GM12878 (cell line): ENCODE results near the gene MEGF6. TPM values are rescaled to one million over a fixed set of nuclear protein-coding genes. Genes with fewer than 3 reads are reported as not detected.

Experiments
- ATAC-seq: fragments of 200-7000 bp; cut with Tn5 transposase; 3 replicates; pipeline ENCODE4 v1.9.1; 2020; ENCODE audit warnings: mild to moderate bottlenecking, moderate library complexity
- BruUV-seq: library from RNA; stranded (reverse); fragments of 400-500 nt; replicated peaks from 2 replicates; lab custom pipeline; 2021; lab: Mats Ljungman, UMichigan
- CTCF ChIA-PET: fragments of 300-600 bp; sonication (Branson Sonifier 250); formaldehyde crosslinking; extraction: SDS; loops from one replicate; lab custom pipeline; 2021; ENCODE audit warnings: inconsistent platforms; lab: Yijun Ruan, JAX
- POLR2A ChIA-PET: fragments of 350-600 bp; formaldehyde crosslinking; extraction: SDS; loops from one replicate; lab custom pipeline; 2021; ENCODE audit warnings: inconsistent platforms; lab: Charles Lee
- RAD21 ChIA-PET: fragments of 300-600 bp; sonication (Branson Sonifier 250); formaldehyde crosslinking; loops from one replicate; lab custom pipeline; 2023; ENCODE audit warnings: antibody characterized with exemption; ENCODE audit not compliant: unreplicated experiment; lab: Charles Lee
- SMC1A ChIA-PET: fragments of 300-600 bp; sonication (Branson Sonifier 250); formaldehyde crosslinking; loops from one replicate; lab custom pipeline; 2023; ENCODE audit not compliant: unreplicated experiment, uncharacterized antibody; lab: Charles Lee
- DNase-seq: peaks from one replicate; pipeline ENCODE4 v3.0.0-alpha.2; 2011; ENCODE audit warnings: low read depth, low spot score
- FAIRE-seq: peaks from 3 replicates; lab custom pipeline; 2011; peaks lifted over from hg19 to GRCh38; lab: Jason Lieb, UNC
- H2AFZ ChIP-seq: 2 replicates; pipeline ENCODE4 v1.6.0; 2011; ENCODE audit warnings: low read depth, low read length, control low read depth; ENCODE audit not compliant: control insufficient read depth
- H3K27ac ChIP-seq: 2 replicates; pipeline ENCODE4 v1.5.1; 2011; ENCODE audit warnings: control low read depth; ENCODE audit not compliant: control insufficient read depth, insufficient read depth
- H3K27me3 ChIP-seq, 2 experiments: replicated peaks in 1 of 2; 2 replicates each; pipeline versions ENCODE4 v1.6.0 to v1.6.1; 2011; ENCODE audit warnings: low read length in 1 of 2; ENCODE audit not compliant: control insufficient read depth in 2 of 2, insufficient read depth in 2 of 2
- H3K36me3 ChIP-seq, 2 experiments: 2 replicates each; pipeline ENCODE4 v1.5.1; 2011; ENCODE audit warnings: low read length in 1 of 2; ENCODE audit not compliant: control insufficient read depth in 2 of 2, insufficient read depth in 2 of 2
- H3K4me1 ChIP-seq: 2 replicates; pipeline ENCODE4 v1.6.1; 2011; ENCODE audit warnings: mild to moderate bottlenecking, low read length, moderate library complexity, mixed read lengths; ENCODE audit not compliant: control insufficient read depth, insufficient read depth
- H3K4me2 ChIP-seq: 2 replicates; pipeline ENCODE4 v1.6.0; 2011; ENCODE audit warnings: control low read depth; ENCODE audit not compliant: control insufficient read depth, insufficient read depth
- H3K4me3 ChIP-seq: fragments of 200-600 bp; sonication (generic); 2 replicates; pipeline ENCODE4 v1.5.1; 2016
- H3K79me2 ChIP-seq: 2 replicates; pipeline ENCODE4 v1.6.0; 2011; ENCODE audit warnings: low read length; ENCODE audit not compliant: control insufficient read depth, insufficient read depth
- H3K9ac ChIP-seq: 2 replicates; pipeline ENCODE4 v1.8.0; 2011; ENCODE audit warnings: low read length, control low read depth, mixed read lengths; ENCODE audit not compliant: control insufficient read depth, insufficient read depth
- H3K9me3 ChIP-seq: replicated peaks from 3 replicates; pipeline ENCODE4 v1.5.1; 2011; ENCODE audit warnings: mild to moderate bottlenecking, low read length; ENCODE audit not compliant: control insufficient read depth, insufficient read depth
- H4K20me1 ChIP-seq: 2 replicates; pipeline ENCODE4 v1.6.0; 2011; ENCODE audit not compliant: control insufficient read depth, insufficient read depth
- CREM ChIP-seq: IDR thresholded peaks from 2 replicates; pipeline ENCODE4 v1.6.1; 2014; ENCODE audit warnings: antibody characterized with exemption, low read depth
- EZH2 ChIP-seq: IDR thresholded peaks from 2 replicates; pipeline ENCODE4 v1.6.1; 2012; ENCODE audit warnings: low read depth, mild to moderate bottlenecking, control low read depth, inconsistent platforms, low read length, borderline replicate concordance; ENCODE audit not compliant: control insufficient read depth
- FOXK2 ChIP-seq: fragments of 450-650 bp; IDR thresholded peaks from 2 replicates; pipeline ENCODE4 v1.6.1; 2017; ENCODE audit warnings: mild to moderate bottlenecking, moderate library complexity
- JUND ChIP-seq: IDR thresholded peaks from 2 replicates; pipeline ENCODE4 v1.6.1; 2012; ENCODE audit warnings: low read depth, mild to moderate bottlenecking, low read length, improper control_type of control experiment, moderate library complexity
- MXI1 ChIP-seq: fragments of 150-350 bp; IDR thresholded peaks from 2 replicates; pipeline ENCODE4 v1.6.1; 2011; ENCODE audit warnings: low read depth, mild to moderate bottlenecking, inconsistent platforms, low read length, improper control_type of control experiment
- TBL1XR1 ChIP-seq: IDR thresholded peaks from 2 replicates; pipeline ENCODE4 v1.6.1; 2012; ENCODE audit warnings: low read depth, low read length, improper control_type of control experiment
- TCF12 ChIP-seq: IDR thresholded peaks from 2 replicates; pipeline ENCODE4 v1.6.1; 2011; ENCODE audit warnings: low read depth, mild to moderate bottlenecking, low read length
- WGBS: methylation state at CpG from one replicate; pipeline ENCODE4 v1.1.6; 2016; ENCODE audit warnings: low lambda C conversion rate; ENCODE audit not compliant: insufficient replicate concordance, insufficient coverage; ENCODE audit errors: missing lambda C conversion rate; 5-methylcytosine and 5-hydroxymethylcytosine counted together
- in situ Hi-C: fragments of 300-500 bp; cut with MboI; formaldehyde crosslinking; loops from 9 replicates; pipeline ENCODE4 v1.14.3; 2018; ENCODE audit warnings: mixed read lengths
- intact Hi-C: fragments of 100-400 bp; cut with micrococcal nuclease; formaldehyde crosslinking; loops from one replicate; pipeline ENCODE4 v1.14.2; 2022; ENCODE audit not compliant: unreplicated experiment
- polyA plus RNA-seq, 11 experiments: library from polyadenylated mRNA; depleted of rRNA in 4 of 11; unstranded in 6 of 11; stranded (reverse) in 5 of 11; fragments of >200 nt; fragmentation: Nextera tagmentation in 4 of 11; fragmentation: Illumina TruSeq in 1 of 11; extraction: Ambion mirVana in 4 of 11; extraction: Trizol in 1 of 11; gene quantifications; 1 replicate in 1 of 11; 2 replicates in 10 of 11; pipeline versions ENCODE4 v1.2.1 to v1.2.3, GENCODE V29; 2011 to 2016; ENCODE audit warnings: inconsistent platforms in 2 of 11, missing spikeins in 2 of 11, low read depth in 1 of 11
- total RNA-seq, 4 experiments: library from RNA; depleted of rRNA in 3 of 4; stranded (reverse); fragments of >200 nt in 3 of 4; fragmentation: Illumina TruSeq in 1 of 4; extraction: Trizol in 1 of 4; gene quantifications; 2 replicates each; pipeline versions ENCODE4 v1.2.1 to v1.2.3, GENCODE V29; 2013 to 2021
- TF ChIP-seq, protein P1 (sequence below): fragments of 450-650 bp; IDR thresholded peaks from 2 replicates; pipeline ENCODE4 v1.6.1; 2014; ENCODE audit warnings: mild to moderate bottlenecking
- TF ChIP-seq, protein P2 (sequence below): fragments of 450-650 bp; IDR thresholded peaks from 2 replicates; pipeline ENCODE4 v1.6.1; 2017; ENCODE audit warnings: mild to moderate bottlenecking

The MEGF6 gene
- total and polyA plus RNA-seq, 10 of the 15 experiments (the other 5 are each of a cell fraction or from before 2014, with no cell fraction given), result 0.03 to 0.41 TPM; not detected in 8

DNA sequence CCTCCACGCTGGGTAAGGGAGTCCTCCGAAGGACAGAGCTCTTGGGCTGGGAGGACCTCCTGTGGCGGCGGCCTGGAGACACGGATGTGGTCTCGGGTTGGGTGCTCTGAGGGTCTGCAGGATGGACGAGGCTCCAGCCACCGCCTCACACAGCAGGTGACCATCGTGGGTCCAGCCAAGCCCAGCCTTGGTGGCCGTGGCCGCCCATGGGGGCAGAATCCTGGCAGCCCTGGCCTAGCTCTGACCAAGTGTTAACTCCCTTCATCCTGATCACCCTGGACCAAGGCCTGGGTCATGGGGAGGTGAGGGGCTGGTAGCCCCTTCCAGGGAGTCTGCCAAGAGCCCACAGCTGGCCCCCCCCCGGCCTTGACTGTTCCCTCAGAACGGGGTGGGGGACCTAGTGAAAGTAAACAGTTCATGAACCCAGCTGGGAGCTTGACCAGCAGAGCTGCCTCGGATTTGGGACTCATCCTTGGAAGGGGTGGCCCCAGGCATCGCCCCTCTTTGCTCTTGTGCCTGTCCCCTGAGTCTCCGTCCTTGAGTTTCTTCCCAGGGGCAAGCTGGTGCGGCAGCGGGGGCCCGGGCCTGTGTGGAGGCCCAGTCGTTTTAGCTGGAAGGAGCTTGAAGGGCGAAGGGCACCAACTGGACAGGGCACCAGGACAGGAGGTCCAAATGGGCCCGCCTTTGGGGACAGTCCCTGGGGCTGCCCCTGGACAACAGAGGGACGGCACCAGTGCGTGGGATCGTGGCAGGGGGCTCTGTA is 139.0 kb downstream of the MEGF6 start:
- SMC1A ChIA-PET, result no interaction called here
- no peak for FAIRE-seq
- CTCF ChIA-PET, result interaction anchor here (0.7 to 1.6 kb wide), 3 partner anchors 18 to 148 kb away, joined by 3 to 7 read pairs (median 6); no protein-coding TSS in a partner anchor

More for the DNA sequence above, 139.0 kb downstream of the MEGF6 start:
- H3K4me3 ChIP-seq, result no peak overlapping the region
- H3K27me3 ChIP-seq, result no peaks in the 10 kb centered on the region
- no peaks in the 10 kb centered on the region for H3K36me3 ChIP-seq
- POLR2A ChIA-PET, result no interaction called here
- WGBS, result 24% methylated on average over 22 of the region's 25 CpGs
- RAD21 ChIA-PET, result interaction anchor here (0.7 kb wide), 1 partner anchor 8 kb away, joined by 3 read pairs; no protein-coding TSS in a partner anchor
- TF ChIP-seq CREM, result no peak
- TF ChIP-seq, protein P1, sequence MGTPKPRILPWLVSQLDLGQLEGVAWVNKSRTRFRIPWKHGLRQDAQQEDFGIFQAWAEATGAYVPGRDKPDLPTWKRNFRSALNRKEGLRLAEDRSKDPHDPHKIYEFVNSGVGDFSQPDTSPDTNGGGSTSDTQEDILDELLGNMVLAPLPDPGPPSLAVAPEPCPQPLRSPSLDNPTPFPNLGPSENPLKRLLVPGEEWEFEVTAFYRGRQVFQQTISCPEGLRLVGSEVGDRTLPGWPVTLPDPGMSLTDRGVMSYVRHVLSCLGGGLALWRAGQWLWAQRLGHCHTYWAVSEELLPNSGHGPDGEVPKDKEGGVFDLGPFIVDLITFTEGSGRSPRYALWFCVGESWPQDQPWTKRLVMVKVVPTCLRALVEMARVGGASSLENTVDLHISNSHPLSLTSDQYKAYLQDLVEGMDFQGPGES, result no peak
- TF ChIP-seq JUND, result no peak
- no peak for TF ChIP-seq TBL1XR1
- TF ChIP-seq, protein P2, sequence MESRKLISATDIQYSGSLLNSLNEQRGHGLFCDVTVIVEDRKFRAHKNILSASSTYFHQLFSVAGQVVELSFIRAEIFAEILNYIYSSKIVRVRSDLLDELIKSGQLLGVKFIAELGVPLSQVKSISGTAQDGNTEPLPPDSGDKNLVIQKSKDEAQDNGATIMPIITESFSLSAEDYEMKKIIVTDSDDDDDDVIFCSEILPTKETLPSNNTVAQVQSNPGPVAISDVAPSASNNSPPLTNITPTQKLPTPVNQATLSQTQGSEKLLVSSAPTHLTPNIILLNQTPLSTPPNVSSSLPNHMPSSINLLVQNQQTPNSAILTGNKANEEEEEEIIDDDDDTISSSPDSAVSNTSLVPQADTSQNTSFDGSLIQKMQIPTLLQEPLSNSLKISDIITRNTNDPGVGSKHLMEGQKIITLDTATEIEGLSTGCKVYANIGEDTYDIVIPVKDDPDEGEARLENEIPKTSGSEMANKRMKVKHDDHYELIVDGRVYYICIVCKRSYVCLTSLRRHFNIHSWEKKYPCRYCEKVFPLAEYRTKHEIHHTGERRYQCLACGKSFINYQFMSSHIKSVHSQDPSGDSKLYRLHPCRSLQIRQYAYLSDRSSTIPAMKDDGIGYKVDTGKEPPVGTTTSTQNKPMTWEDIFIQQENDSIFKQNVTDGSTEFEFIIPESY, result no peak
- no peak for TF ChIP-seq TCF12
- TF ChIP-seq EZH2, result no peak
- no peak for TF ChIP-seq MXI1
- no peak for TF ChIP-seq FOXK2
- TF ChIP-seq, all 136 proteins: peak for 0
- Histone ChIP-seq H3K9ac (no peak overlapping the region), H3K27ac (no peak overlapping the region), H3K9me3 (no peaks in the 10 kb centered on the region), H3K4me1 (no peaks in the 10 kb centered on the region), H4K20me1 (no peaks in the 10 kb centered on the region), H3K4me2 (no peak overlapping the region), H3K79me2 (no peaks in the 10 kb centered on the region), H2AFZ (no peak overlapping the region)
- in situ Hi-C loops (no loop called here), intact Hi-C loops (no loop called here)
- DNase-seq (no peak), ATAC-seq (no peak)
- no TSS peak for BruUV-seq
